Measurements from ENCODE around the gene ADGRB2. TPM values are rescaled to one million over a fixed set of nuclear protein-coding genes. Genes with fewer than 3 reads are reported as not detected.

ADGRB2 gene
- total RNA-seq, 1 experiment from 2014 or later = 2.9 TPM

GRCh38 chr1:31714442-31715086 lies 49.6 kb downstream of the ADGRB2 start:
- H3K27ac Mint-ChIP-seq (ENCODE audit: unreplicated experiment) = no peak overlapping the region
- TF ChIP-seq, protein P1, sequence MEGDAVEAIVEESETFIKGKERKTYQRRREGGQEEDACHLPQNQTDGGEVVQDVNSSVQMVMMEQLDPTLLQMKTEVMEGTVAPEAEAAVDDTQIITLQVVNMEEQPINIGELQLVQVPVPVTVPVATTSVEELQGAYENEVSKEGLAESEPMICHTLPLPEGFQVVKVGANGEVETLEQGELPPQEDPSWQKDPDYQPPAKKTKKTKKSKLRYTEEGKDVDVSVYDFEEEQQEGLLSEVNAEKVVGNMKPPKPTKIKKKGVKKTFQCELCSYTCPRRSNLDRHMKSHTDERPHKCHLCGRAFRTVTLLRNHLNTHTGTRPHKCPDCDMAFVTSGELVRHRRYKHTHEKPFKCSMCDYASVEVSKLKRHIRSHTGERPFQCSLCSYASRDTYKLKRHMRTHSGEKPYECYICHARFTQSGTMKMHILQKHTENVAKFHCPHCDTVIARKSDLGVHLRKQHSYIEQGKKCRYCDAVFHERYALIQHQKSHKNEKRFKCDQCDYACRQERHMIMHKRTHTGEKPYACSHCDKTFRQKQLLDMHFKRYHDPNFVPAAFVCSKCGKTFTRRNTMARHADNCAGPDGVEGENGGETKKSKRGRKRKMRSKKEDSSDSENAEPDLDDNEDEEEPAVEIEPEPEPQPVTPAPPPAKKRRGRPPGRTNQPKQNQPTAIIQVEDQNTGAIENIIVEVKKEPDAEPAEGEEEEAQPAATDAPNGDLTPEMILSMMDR (IDR thresholded peaks at IDR 0.05; ENCODE audit: unreplicated experiment) = no peak
- no TSS peak for BruUV-seq (replicated peaks)
- H3K9me3 Mint-ChIP-seq (ENCODE audit: low read depth, unreplicated experiment) = no peaks in the 10 kb centered on the region
- peaks cover 23% of the 10 kb centered on the region for H3K4me1 Mint-ChIP-seq (ENCODE audit: low read depth, unreplicated experiment)
- DNase-seq = no peak
- H3K4me3 Mint-ChIP-seq (ENCODE audit: low read depth, unreplicated experiment) = no peak overlapping the region
- intact Hi-C loops (cut with micrococcal nuclease; ENCODE audit: unreplicated experiment) = loop anchor here (2.0 kb wide), 1 partner anchor 74 kb away; no protein-coding TSS in a partner anchor
- H3K36me3 Mint-ChIP-seq (ENCODE audit: insufficient read depth, unreplicated experiment) = peaks cover 12% of the 10 kb centered on the region
- CTCF ChIA-PET = interaction anchor here (0.8 to 2.4 kb wide), 6 partner anchors 31 to 106 kb away, joined by 3 to 8 read pairs (median 7); no protein-coding TSS in a partner anchor
- H3K27me3 Mint-ChIP-seq (ENCODE audit: unreplicated experiment) = peaks cover 37% of the 10 kb centered on the region

- Mint-ChIP-seq H3K36me3 (ENCODE audit: insufficient read depth, unreplicated experiment) (peaks cover 12% of the 10 kb centered on the region), H3K9me3 (ENCODE audit: low read depth, unreplicated experiment) (no peaks in the 10 kb centered on the region), H3K4me3 (ENCODE audit: low read depth, unreplicated experiment) (no peak overlapping the region), H3K4me1 (ENCODE audit: low read depth, unreplicated experiment) (peaks cover 40% of the 10 kb centered on the region), H3K27ac (ENCODE audit: unreplicated experiment) (peak overlapping the region; percentile 9), H3K27me3 (ENCODE audit: unreplicated experiment) (peaks cover 37% of the 10 kb centered on the region)
- no TSS peak for BruUV-seq (replicated peaks)
- CTCF ChIA-PET = interaction anchor here (1.0 to 1.8 kb wide), 7 partner anchors 12 to 76 kb away, joined by 3 to 10 read pairs (median 4); no protein-coding TSS in a partner anchor
- intact Hi-C loops (cut with micrococcal nuclease; ENCODE audit: unreplicated experiment) = no loop called here
- TF ChIP-seq, protein P1 (IDR thresholded peaks at IDR 0.05; ENCODE audit: unreplicated experiment) = no peak
- DNase-seq = peak; percentile 64
Measured at GRCh38 chr1:31712630-31713029, 51.5 kb downstream of the ADGRB2 start.

DNA sequence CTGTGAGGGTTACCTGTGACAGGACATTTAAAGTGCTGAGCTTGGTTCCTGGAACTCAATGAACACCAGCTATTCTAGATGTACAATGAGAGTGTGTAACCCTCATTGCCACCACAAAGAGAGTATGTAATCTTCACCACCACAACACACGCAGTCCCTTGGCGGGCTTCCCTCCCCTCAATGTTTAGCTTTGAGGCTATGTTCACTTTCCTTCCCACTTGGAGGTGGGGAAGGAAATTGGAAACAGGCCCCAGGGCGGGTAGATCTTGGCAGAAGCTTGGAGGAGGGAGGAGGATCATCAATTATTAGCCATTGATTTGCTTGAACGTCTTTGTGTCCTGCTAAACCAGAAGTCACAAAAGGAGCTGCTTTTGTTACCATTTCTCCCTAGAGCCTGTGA lies 52.1 kb downstream of the ADGRB2 start:
- DNase-seq = no peak
- H3K4me1 Mint-ChIP-seq (ENCODE audit: low read depth, unreplicated experiment) = peaks cover 43% of the 10 kb centered on the region
- H3K36me3 Mint-ChIP-seq (ENCODE audit: insufficient read depth, unreplicated experiment) = peaks cover 12% of the 10 kb centered on the region
- H3K27ac Mint-ChIP-seq (ENCODE audit: unreplicated experiment) = no peak overlapping the region
- H3K4me3 Mint-ChIP-seq (ENCODE audit: low read depth, unreplicated experiment) = no peak overlapping the region
- H3K27me3 Mint-ChIP-seq (ENCODE audit: unreplicated experiment) = peaks cover 37% of the 10 kb centered on the region
- no peaks in the 10 kb centered on the region for H3K9me3 Mint-ChIP-seq (ENCODE audit: low read depth, unreplicated experiment)
- CTCF ChIA-PET = interaction anchor here (0.6 to 1.8 kb wide), 8 partner anchors 11 to 230 kb away, joined by 3 to 10 read pairs (median 3); no protein-coding TSS in a partner anchor
- no TSS peak for BruUV-seq (replicated peaks)
- intact Hi-C loops (cut with micrococcal nuclease; ENCODE audit: unreplicated experiment) = no loop called here
- TF ChIP-seq, protein P1 (IDR thresholded peaks at IDR 0.05; ENCODE audit: unreplicated experiment) = no peak

- intact Hi-C loops (cut with micrococcal nuclease; ENCODE audit: unreplicated experiment) = no loop called here
- Mint-ChIP-seq H3K4me3 (ENCODE audit: low read depth, unreplicated experiment) (no peak overlapping the region), H3K9me3 (ENCODE audit: low read depth, unreplicated experiment) (no peaks in the 10 kb centered on the region), H3K36me3 (ENCODE audit: insufficient read depth, unreplicated experiment) (peaks cover 5% of the 10 kb centered on the region), H3K4me1 (ENCODE audit: low read depth, unreplicated experiment) (peaks cover 36% of the 10 kb centered on the region), H3K27me3 (ENCODE audit: unreplicated experiment) (peaks cover 37% of the 10 kb centered on the region), H3K27ac (ENCODE audit: unreplicated experiment) (no peak overlapping the region)
- DNase-seq = no peak
- no TSS peak for BruUV-seq (replicated peaks)
- TF ChIP-seq, protein P1 (IDR thresholded peaks at IDR 0.05; ENCODE audit: unreplicated experiment) = no peak
- CTCF ChIA-PET = interaction anchor here (0.6 to 1.5 kb wide), 4 partner anchors 38 to 84 kb away, joined by 3 to 6 read pairs (median 4); no protein-coding TSS in a partner anchor
Measured at GRCh38 chr1:31708324-31708723, 55.8 kb downstream of the ADGRB2 start.
